ENCODE results near the gene PFN1. TPM values are rescaled to one million over a fixed set of nuclear protein-coding genes. Genes with fewer than 3 reads are reported as not detected.

PFN1 gene
- total and polyA plus RNA-seq, 2 of the 8 experiments (the other 6 are each of a cell fraction or from before 2014, with no cell fraction given) = 1,355 to 1,949 TPM

- Histone ChIP-seq H3K4me3 (ENCODE audit: extremely low read depth in 1 of 4, insufficient read depth in 2 of 4, low read depth in 3 of 4, low read length in 4 of 4) (peak overlapping the region; percentile 87 to 99 (median 96)), H3K27me3 (replicated peaks in 1 of 4; ENCODE audit: control insufficient read depth in 3 of 4, extremely low read depth in 1 of 4, insufficient read depth in 3 of 4, low read length in 3 of 4) (no peaks in the 10 kb centered on the region), H2AFZ (ENCODE audit: low read length) (no peak overlapping the region), H2BK12ac (ENCODE audit: low read depth, low read length) (0 out of 2 replicates have a peak overlapping the region, but pooled peaks have one; percentile 85), H3K23me2 (ENCODE audit: low read depth, low read length) (peaks cover 18% of the 10 kb centered on the region), H3K9me3 (ENCODE audit: insufficient read depth in 2 of 2, low read depth in 1 of 2, low read length in 1 of 2) (no peaks in the 10 kb centered on the region), H3K14ac (ENCODE audit: insufficient read length) (no peak overlapping the region), H2BK5ac (ENCODE audit: low read depth, low read length) (peak overlapping the region; percentile 94), H3K79me1 (ENCODE audit: low read depth, low read length) (0 out of 2 replicates have a peak, but pooled peaks cover 2% of the 10 kb centered on the region), H4K91ac (replicated peaks; ENCODE audit: insufficient read length, low read length) (peak overlapping the region; percentile 94), H3K23ac (ENCODE audit: insufficient read length) (no peak overlapping the region), H3K4me1 (replicated peaks in 1 of 4; ENCODE audit: control insufficient read depth in 3 of 4, insufficient read depth in 4 of 4, low read length in 3 of 4) (peaks cover 4 to 17% (median 12%) of the 10 kb centered on the region in 4 experiments), H4K20me1 (replicated peaks in 1 of 2; ENCODE audit: control insufficient read depth in 1 of 2, insufficient read depth in 2 of 2, low read length in 2 of 2) (peaks cover 16 to 18% of the 10 kb centered on the region in 2 experiments), H4K5ac (ENCODE audit: insufficient read length, low read depth, low read length) (peak overlapping the region; percentile 97), H2BK120ac (replicated peaks; ENCODE audit: low read depth, low read length) (peak overlapping the region; percentile 35), H3K79me2 (ENCODE audit: control insufficient read depth in 1 of 2, insufficient read depth in 2 of 2, low read length in 2 of 2) (peaks cover 8 to 39% of the 10 kb centered on the region in 2 experiments), H3K27ac (ENCODE audit: low read depth, low read length) (peak overlapping the region; percentile 94; the same call in 1 of the 2 replicates), H3K36me3 (ENCODE audit: control insufficient read depth in 2 of 4, insufficient read depth in 4 of 4, low read length in 3 of 4) (peaks cover 2 to 28% (median 22%) of the 10 kb centered on the region in 4 experiments), H3K18ac (ENCODE audit: extremely low read depth, low read length) (peak overlapping the region; percentile 97), H2BK15ac (ENCODE audit: low read length) (peak overlapping the region; percentile 81; the same call in 1 of the 2 replicates), H4K8ac (ENCODE audit: extremely low read depth, insufficient read depth, low read length) (peak overlapping the region; percentile 73; the same call in 1 of the 2 replicates), H3K4me2 (ENCODE audit: insufficient read depth in 1 of 2, low read depth in 2 of 2, low read length in 2 of 2) (peak overlapping the region; percentile 87 to 95), H2AK5ac (ENCODE audit: low read depth, low read length) (no peak overlapping the region), H3K4ac (replicated peaks; ENCODE audit: insufficient read length, low read depth, low read length) (peak overlapping the region; percentile 62), H3K56ac (replicated peaks; ENCODE audit: insufficient read length, low read depth, low read length) (peak overlapping the region; percentile 93), H2BK20ac (ENCODE audit: low read length) (no peak overlapping the region), H3K9ac (replicated peaks in 1 of 4; ENCODE audit: extremely low read depth in 1 of 4, low read depth in 3 of 4, low read length in 3 of 4) (peak overlapping the region in 3 of 4 experiments; percentile 75 to 93 (median 77); a peak in 6 of 7 replicates)
- ChIA-PET POLR2A (ENCODE audit: partially characterized antibody) (interaction anchor here (0.6 to 32.4 kb wide), 19 partner anchors 2 to 338 kb away, joined by 3 to 987 read pairs (median 5); partner anchors contain the start of genes C17orf107, CAMTA2, ENO3 and GP1BA), CTCF (ENCODE audit: partially characterized antibody) (interaction anchor here (1.0 to 2.1 kb wide), 2 partner anchors 9 to 18 kb away, joined by 3 to 5 read pairs; partner anchors contain the start of genes RNF167 and SLC25A11)
- WGBS, 2 experiments (ENCODE audit: extremely low coverage in 1 of 2, insufficient coverage in 1 of 2, insufficient read length in 1 of 2, insufficient replicate concordance in 2 of 2, low coverage in 1 of 2, low lambda C conversion rate in 2 of 2, missing lambda C conversion rate in 1 of 2) = 0% methylated on average over 26 of the region's 40 CpGs; no CpG with 5 or more reads in 1 of the 2 experiments
- TF ChIP-seq NRF1 (IDR thresholded peaks at IDR 0.05; ENCODE audit: low read depth, low read length) (peak; percentile 67), ASH2L (IDR thresholded peaks at IDR 0.05; ENCODE audit: low read length) (no peak), ATF3 (IDR thresholded peaks at IDR 0.05; ENCODE audit: insufficient read depth, low read depth, low read length) (no peak), MAX (IDR thresholded peaks at IDR 0.05) (peak; percentile 11; the same call in 1 of the 2 replicates), ZNF274 (IDR thresholded peaks at IDR 0.05; ENCODE audit: borderline replicate concordance, extremely low read depth, low read length) (no peak), POLR2AphosphoS5 (IDR thresholded peaks at IDR 0.05; ENCODE audit: low read depth, low read length) (peak; percentile 45; the same call in 1 of the 2 replicates), SIN3A (conservative IDR thresholded peaks at IDR 0.05 in 1 of 2, IDR thresholded peaks at IDR 0.05 in 1 of 2; ENCODE audit: low read depth in 1 of 2, low read length in 2 of 2) (0 out of 4 replicates have a peak, but pooled peaks of 1 of the 2 experiments have one; percentile 9), EZH2 (IDR thresholded peaks at IDR 0.05; ENCODE audit: low read depth, low read length, severe bottlenecking) (no peak), POU5F1 (IDR thresholded peaks at IDR 0.05; ENCODE audit: low read depth, low read length) (no peak), BRCA1 (IDR thresholded peaks at IDR 0.05; ENCODE audit: low read depth, low read length) (no peak), POLR2A (IDR thresholded peaks at IDR 0.05; ENCODE audit: control extremely low read depth in 1 of 2, low read depth in 2 of 2, low read length in 2 of 2) (peak in 1 of 2 experiments; percentile 25; a peak in 2 of 3 replicates)
- FAIRE-seq (no peak), DNase-seq (ENCODE audit: low read depth in 1 of 2, low spot score in 2 of 2) (peak in 1 of 2 experiments; percentile 85)
Observed at GRCh38 chr17:4948931-4949320, 596 bp upstream of the PFN1 start.

All from H1 (cell line).